Osteoblast (primary cell): ENCODE measurements around the gene MBD6. TPM values are rescaled to one million over a fixed set of nuclear protein-coding genes. Genes with fewer than 3 reads are reported as not detected.

ENCODE experiments used
- DNase-seq: peaks from one replicate; pipeline ENCODE4 v3.0.0; 2011; ENCODE audit warnings: low spot score, mixed read lengths; ENCODE audit not compliant: insufficient read length; ENCODE audit errors: missing footprints
- H2AFZ ChIP-seq: 2 replicates; pipeline ENCODE4 v1.6.0; 2011; ENCODE audit warnings: mild to moderate bottlenecking, low read length
- H3K27ac ChIP-seq: 2 replicates; pipeline ENCODE4 v1.5.1; 2011; ENCODE audit warnings: mild to moderate bottlenecking, low read depth, low read length, moderate library complexity
- H3K27me3 ChIP-seq: 2 replicates; pipeline ENCODE4 v1.6.0; 2012; ENCODE audit warnings: mild to moderate bottlenecking, control low read depth, inconsistent platforms, low read length, moderate library complexity; ENCODE audit not compliant: insufficient read depth
- H3K36me3 ChIP-seq: 2 replicates; pipeline ENCODE4 v1.5.1; 2011; ENCODE audit warnings: mild to moderate bottlenecking, low read length, control low read depth, moderate library complexity; ENCODE audit not compliant: insufficient read depth
- H3K4me1 ChIP-seq: 2 replicates; pipeline ENCODE4 v1.5.1; 2011; ENCODE audit warnings: mild to moderate bottlenecking, low read length, control low read depth, moderate library complexity; ENCODE audit not compliant: insufficient read depth
- H3K4me2 ChIP-seq: 2 replicates; pipeline ENCODE4 v1.6.0; 2011; ENCODE audit warnings: mild to moderate bottlenecking, low read length; ENCODE audit not compliant: insufficient read depth
- H3K4me3 ChIP-seq: fragments of 200-600 bp; sonication (generic); 3 replicates; pipeline ENCODE4 v1.5.1; 2012; ENCODE audit warnings: mild to moderate bottlenecking, low read length, inconsistent platforms; ENCODE audit not compliant: insufficient read depth
- H3K79me2 ChIP-seq: 2 replicates; pipeline ENCODE4 v1.6.0; 2012; ENCODE audit warnings: mild to moderate bottlenecking, low read length, control low read depth, inconsistent platforms; ENCODE audit not compliant: insufficient read depth
- H3K9me3 ChIP-seq: 2 replicates; pipeline ENCODE4 v1.5.1; 2011; ENCODE audit warnings: low read depth, low read length, control low read depth
- H4K20me1 ChIP-seq: 2 replicates; pipeline ENCODE4 v1.6.0; 2012; ENCODE audit warnings: mild to moderate bottlenecking, low read length, control low read depth; ENCODE audit not compliant: insufficient read depth
- CTCF ChIP-seq: IDR thresholded peaks from 2 replicates; pipeline ENCODE4 v1.5.1; 2011; ENCODE audit warnings: mild to moderate bottlenecking, low read depth, low read length, moderate library complexity; ENCODE audit errors: extremely low read depth
- total RNA-seq: library from RNA; depleted of rRNA; stranded (reverse); fragments of >200 nt; gene quantifications from 2 replicates; pipeline ENCODE4 v1.2.3, GENCODE V29; 2012

The MBD6 gene
- total RNA-seq, 1 donor: 5.8 TPM

- Histone ChIP-seq H3K4me1 (no peaks in the 10 kb centered on the region), H3K4me2 (no peak overlapping the region), H3K79me2 (peaks cover 6% of the 10 kb centered on the region), H3K9me3 (no peaks in the 10 kb centered on the region), H4K20me1 (peaks cover 5% of the 10 kb centered on the region), H3K4me3 (no peak overlapping the region), H3K27me3 (no peaks in the 10 kb centered on the region), H2AFZ (no peak overlapping the region), H3K27ac (no peak overlapping the region), H3K36me3 (peaks cover 49% of the 10 kb centered on the region)
- no peak for TF ChIP-seq CTCF
- no peak for DNase-seq
Observed at GRCh38 chr12:57496822-57497221, 25.8 kb upstream of the MBD6 start.

- DNase-seq: no peak
- H4K20me1 ChIP-seq: peaks cover 5% of the 10 kb centered on the region
- H3K36me3 ChIP-seq: peaks cover 52% of the 10 kb centered on the region
- no peaks in the 10 kb centered on the region for H3K4me1 ChIP-seq
- TF ChIP-seq CTCF: no peak
- H3K4me3 ChIP-seq: no peak overlapping the region
- no peak overlapping the region for H3K27ac ChIP-seq
- peaks cover 5% of the 10 kb centered on the region for H3K79me2 ChIP-seq
- no peak overlapping the region for H2AFZ ChIP-seq
- no peak overlapping the region for H3K4me2 ChIP-seq
- H3K27me3 ChIP-seq: no peaks in the 10 kb centered on the region
- no peaks in the 10 kb centered on the region for H3K9me3 ChIP-seq
Observed at GRCh38 chr12:57497223-57498131, 25.1 kb upstream of the MBD6 start.

- Histone ChIP-seq H3K27me3 (no peaks in the 10 kb centered on the region), H3K79me2 (no peaks in the 10 kb centered on the region), H3K36me3 (peaks cover 50% of the 10 kb centered on the region), H2AFZ (no peak overlapping the region), H3K4me1 (no peaks in the 10 kb centered on the region), H3K4me3 (no peak overlapping the region), H3K4me2 (no peak overlapping the region), H3K27ac (no peak overlapping the region), H4K20me1 (no peaks in the 10 kb centered on the region), H3K9me3 (no peaks in the 10 kb centered on the region)
- no peak for TF ChIP-seq CTCF
- DNase-seq: no peak
Observed at GRCh38 chr12:57498132-57498502, 24.5 kb upstream of the MBD6 start.

GRCh38 chr12:57498571-57498970 is 24.1 kb upstream of the MBD6 start:
- H3K27ac ChIP-seq: no peak overlapping the region
- TF ChIP-seq CTCF: no peak
- no peak overlapping the region for H3K4me2 ChIP-seq
- no peaks in the 10 kb centered on the region for H3K9me3 ChIP-seq
- no peaks in the 10 kb centered on the region for H4K20me1 ChIP-seq
- no peak for DNase-seq
- H3K4me1 ChIP-seq: no peaks in the 10 kb centered on the region
- no peak overlapping the region for H3K4me3 ChIP-seq
- no peak overlapping the region for H2AFZ ChIP-seq
- peaks cover 50% of the 10 kb centered on the region for H3K36me3 ChIP-seq
- no peaks in the 10 kb centered on the region for H3K27me3 ChIP-seq
- H3K79me2 ChIP-seq: no peaks in the 10 kb centered on the region
